Progenitor cell of endocrine pancreas (in vitro differentiated cells): Measurements from ENCODE around the gene TUBA8. TPM values are rescaled to one million over a fixed set of nuclear protein-coding genes. Genes with fewer than 3 reads are reported as not detected.
"Not testable (repeated sequence)": the region's sequence is repeated elsewhere in the genome, so short reads cannot be mapped to it uniquely, and the experiment has no call there.

ENCODE experiments used
- DNase-seq: peaks from one replicate; pipeline ENCODE4 v3.0.0; 2021; ENCODE audit warnings: low spot score; ENCODE audit not compliant: unreplicated experiment
- H3K27ac Mint-ChIP-seq: 2 replicates; pipeline ENCODE4 v1.8.0; 2021; ENCODE audit warnings: mild to moderate bottlenecking, moderate library complexity, mixed read lengths
- H3K27me3 Mint-ChIP-seq: 2 replicates; pipeline ENCODE4 v1.8.0; 2021; ENCODE audit warnings: mixed read lengths
- H3K36me3 Mint-ChIP-seq: 2 replicates; pipeline ENCODE4 v1.8.0; 2022; ENCODE audit warnings: mixed read lengths; ENCODE audit not compliant: insufficient read depth
- H3K4me1 Mint-ChIP-seq: 2 replicates; pipeline ENCODE4 v1.8.0; 2021; ENCODE audit warnings: low read depth, mixed read lengths
- H3K4me3 Mint-ChIP-seq: 2 replicates; pipeline ENCODE4 v1.8.0; 2021; ENCODE audit warnings: low read depth, mild to moderate bottlenecking, moderate library complexity, mixed read lengths
- H3K9me3 Mint-ChIP-seq: 2 replicates; pipeline ENCODE4 v1.8.0; 2021; ENCODE audit warnings: low read depth, mixed read lengths
- CTCF ChIP-seq: fragments of 200-600 bp; sonication (generic); IDR thresholded peaks from one replicate; pipeline ENCODE4 v1.5.0; 2021; ENCODE audit warnings: antibody characterized with exemption, mild to moderate bottlenecking; ENCODE audit not compliant: unreplicated experiment
- total RNA-seq: library from RNA; stranded (reverse); gene quantifications from 2 replicates; pipeline ENCODE4 v1.2.1, GENCODE V29; 2021

The TUBA8 gene
- total RNA-seq, 1 donor from 2014 or later: 2.4 TPM

- DNase-seq: no peak
- TF ChIP-seq CTCF: no peak
- peaks cover 3% of the 10 kb centered on the region for H3K36me3 Mint-ChIP-seq
These were observed 16.0 kb downstream of the TUBA8 start for GRCh38 chr22:18126606-18127005.

GRCh38 chr22:18130018-18130417, 19.4 kb downstream of the TUBA8 start:
- Mint-ChIP-seq H3K9me3 (no peaks in the 10 kb centered on the region), H3K4me3 (no peak overlapping the region), H3K4me1 (no peaks in the 10 kb centered on the region), H3K36me3 (peaks cover 6% of the 10 kb centered on the region), H3K27me3 (no peaks in the 10 kb centered on the region), H3K27ac (no peak overlapping the region)
- no peak for TF ChIP-seq CTCF
- DNase-seq: no peak

More at GRCh38 chr22:18126606-18127005, 16.0 kb downstream of the TUBA8 start:
- no peaks in the 10 kb centered on the region for H3K27me3 Mint-ChIP-seq
- no peak overlapping the region for H3K4me3 Mint-ChIP-seq
- H3K4me1 Mint-ChIP-seq: no peaks in the 10 kb centered on the region
- H3K9me3 Mint-ChIP-seq: no peaks in the 10 kb centered on the region
- no peak overlapping the region for H3K27ac Mint-ChIP-seq

DNA sequence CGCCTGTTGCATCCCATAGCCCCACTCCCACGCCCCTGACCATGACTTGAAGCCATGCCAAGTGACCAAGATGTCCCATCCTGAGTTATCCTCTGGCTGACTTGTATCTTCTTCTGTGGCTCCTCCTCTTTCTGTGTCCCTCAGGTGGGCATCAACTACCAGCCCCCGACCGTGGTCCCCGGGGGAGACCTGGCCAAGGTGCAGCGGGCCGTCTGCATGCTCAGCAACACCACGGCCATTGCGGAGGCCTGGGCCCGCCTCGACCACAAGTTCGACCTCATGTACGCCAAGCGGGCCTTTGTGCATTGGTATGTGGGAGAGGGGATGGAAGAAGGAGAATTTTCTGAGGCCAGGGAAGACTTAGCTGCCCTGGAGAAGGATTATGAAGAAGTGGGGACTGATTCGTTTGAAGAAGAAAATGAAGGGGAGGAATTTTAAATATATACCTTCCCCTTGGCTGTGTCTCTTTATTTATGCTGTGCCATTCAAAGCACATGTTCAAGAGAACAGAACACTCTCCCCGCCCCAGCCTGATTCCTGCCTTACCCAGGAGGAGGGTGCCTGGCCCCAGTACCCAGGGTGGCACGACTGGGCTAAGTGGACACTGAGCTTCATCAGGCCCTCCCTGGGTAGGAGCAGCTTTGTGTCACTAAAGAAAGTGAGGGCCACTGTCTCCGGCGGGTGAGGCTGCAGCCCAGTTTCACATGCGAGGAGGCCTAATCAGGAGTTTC, 20.3 kb downstream of the TUBA8 start:
- Mint-ChIP-seq H3K27ac (no peak overlapping the region), H3K4me1 (no peaks in the 10 kb centered on the region), H3K4me3 (no peak overlapping the region), H3K27me3 (no peaks in the 10 kb centered on the region), H3K9me3 (no peaks in the 10 kb centered on the region), H3K36me3 (peaks cover 6% of the 10 kb centered on the region)
- TF ChIP-seq CTCF: no peak
- DNase-seq: no peak

GRCh38 chr22:18133452-18133851, 22.8 kb downstream of the TUBA8 start:
- Mint-ChIP-seq H3K27ac (no peak overlapping the region), H3K4me3 (no peak overlapping the region), H3K9me3 (no peaks in the 10 kb centered on the region), H3K4me1 (no peaks in the 10 kb centered on the region), H3K27me3 (no peaks in the 10 kb centered on the region), H3K36me3 (peaks cover 7% of the 10 kb centered on the region)
- no peak for TF ChIP-seq CTCF
- DNase-seq: no peak

DNA sequence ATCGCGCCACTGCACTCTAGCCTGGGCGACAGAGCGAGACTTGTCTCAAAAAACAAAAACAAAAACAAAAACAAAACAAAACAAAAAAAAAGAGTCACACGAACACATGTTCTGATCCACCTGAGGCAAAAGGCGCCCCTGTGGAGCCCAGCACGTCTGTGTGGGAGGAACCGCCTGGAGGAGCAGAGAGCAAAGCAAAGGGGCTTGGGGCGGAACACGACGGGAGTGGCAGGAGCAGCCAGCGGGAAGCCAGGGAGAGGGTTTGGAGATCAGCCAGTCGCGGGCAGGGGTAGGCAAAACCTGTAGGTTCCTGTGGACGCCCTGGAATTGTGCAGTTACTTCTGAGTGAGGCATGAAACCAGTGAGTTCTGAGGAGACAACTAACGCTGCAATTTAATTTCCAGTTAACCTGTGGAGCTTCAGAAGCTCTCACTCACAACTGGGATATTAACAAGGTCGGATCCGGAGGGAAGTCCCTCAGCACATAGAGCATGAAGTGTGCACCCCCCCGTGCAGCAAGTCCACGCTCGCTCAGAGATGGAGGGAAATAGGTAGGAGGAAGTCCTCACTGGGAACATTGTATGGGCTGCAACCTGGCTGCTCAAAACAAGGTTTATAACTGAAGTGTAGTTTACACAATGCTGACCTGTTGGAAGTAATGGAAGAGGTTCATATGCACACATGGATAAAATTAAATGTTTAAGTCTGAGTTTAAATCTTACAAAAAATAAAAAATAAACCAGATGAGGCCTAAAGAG, 26.1 kb downstream of the TUBA8 start:
- H3K4me1 Mint-ChIP-seq: no peaks in the 10 kb centered on the region
- no peaks in the 10 kb centered on the region for H3K9me3 Mint-ChIP-seq
- H3K27me3 Mint-ChIP-seq: no peaks in the 10 kb centered on the region
- H3K4me3 Mint-ChIP-seq: no peak overlapping the region
- TF ChIP-seq CTCF: no peak
- H3K27ac Mint-ChIP-seq: no peak overlapping the region
- H3K36me3 Mint-ChIP-seq: peaks cover 7% of the 10 kb centered on the region
- no peak for DNase-seq

DNA sequence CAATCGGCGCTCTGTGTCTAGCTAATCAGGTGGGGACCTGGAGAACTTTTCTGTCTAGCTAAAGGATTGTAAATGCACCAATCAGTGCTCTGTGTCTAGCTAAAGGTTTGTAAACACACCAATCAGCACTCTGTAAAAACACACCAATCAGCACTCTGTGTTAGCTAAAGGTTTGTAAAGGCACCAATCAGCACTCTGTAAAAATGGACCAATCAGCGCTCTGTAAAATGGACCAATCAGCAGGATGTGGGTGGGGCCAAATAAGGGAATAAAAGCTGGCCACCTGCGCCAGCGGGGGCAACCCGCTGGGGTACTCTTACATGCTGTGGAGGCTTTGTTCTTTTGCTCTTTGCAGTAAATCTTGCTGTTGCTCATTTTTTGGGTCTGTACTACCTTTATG, 30.4 kb downstream of the TUBA8 start:
- not testable (repeated sequence) for DNase-seq, H3K4me1 Mint-ChIP-seq, H3K27me3 Mint-ChIP-seq, H3K4me3 Mint-ChIP-seq, H3K9me3 Mint-ChIP-seq, H3K27ac Mint-ChIP-seq, H3K36me3 Mint-ChIP-seq
